IPS-20b (cell line): ENCODE results near the gene CBLB.

ENCODE experiments used
- H3K27ac ChIP-seq: one replicate; pipeline ENCODE4 v1.5.1; 2013; ENCODE audit warnings: low read length
- H3K27me3 ChIP-seq: 2 replicates; pipeline ENCODE4 v1.6.1; 2013; ENCODE audit warnings: mild to moderate bottlenecking, low read length, inconsistent platforms; ENCODE audit not compliant: insufficient read depth
- H3K36me3 ChIP-seq: 2 replicates; pipeline ENCODE4 v1.6.1; 2013; ENCODE audit warnings: low read depth, mild to moderate bottlenecking, inconsistent platforms, low read length, moderate library complexity; ENCODE audit not compliant: insufficient read depth
- H3K4me1 ChIP-seq: 2 replicates; pipeline ENCODE4 v1.6.1; 2013; ENCODE audit warnings: mild to moderate bottlenecking, control low read depth, inconsistent platforms, low read length, moderate library complexity; ENCODE audit not compliant: insufficient read depth
- H3K4me3 ChIP-seq: 2 replicates; pipeline ENCODE4 v1.5.1; 2013; ENCODE audit warnings: mild to moderate bottlenecking, low read length, inconsistent platforms
- H3K9ac ChIP-seq: 2 replicates; pipeline ENCODE4 v1.6.1; 2013; ENCODE audit warnings: low read depth, mild to moderate bottlenecking, inconsistent platforms, low read length, moderate library complexity
- H3K9me3 ChIP-seq: 2 replicates; pipeline ENCODE4 v1.6.1; 2013; ENCODE audit warnings: mild to moderate bottlenecking, low read depth, low read length, inconsistent platforms; ENCODE audit not compliant: insufficient read depth

CBLB gene

GRCh38 chr3:105622169-105622568, 246.6 kb downstream of the CBLB start:
- H3K36me3 ChIP-seq: no peaks in the 10 kb centered on the region

GRCh38 chr3:105620236-105620635, 248.6 kb downstream of the CBLB start:
- H3K36me3 ChIP-seq: no peaks in the 10 kb centered on the region
- H3K9ac ChIP-seq: no peak overlapping the region
- no peaks in the 10 kb centered on the region for H3K27me3 ChIP-seq
- H3K4me3 ChIP-seq: no peak overlapping the region
- H3K9me3 ChIP-seq: no peaks in the 10 kb centered on the region
- no peaks in the 10 kb centered on the region for H3K4me1 ChIP-seq
- no peak overlapping the region for H3K27ac ChIP-seq

More at GRCh38 chr3:105622169-105622568, 246.6 kb downstream of the CBLB start:
- H3K9me3 ChIP-seq: no peaks in the 10 kb centered on the region
- H3K4me1 ChIP-seq: no peaks in the 10 kb centered on the region
- H3K4me3 ChIP-seq: no peak overlapping the region
- no peak overlapping the region for H3K9ac ChIP-seq
- H3K27ac ChIP-seq: no peak overlapping the region
- H3K27me3 ChIP-seq: no peaks in the 10 kb centered on the region

- Histone ChIP-seq H3K9me3 (no peaks in the 10 kb centered on the region), H3K27me3 (no peaks in the 10 kb centered on the region), H3K4me3 (no peak overlapping the region), H3K36me3 (no peaks in the 10 kb centered on the region), H3K9ac (no peak overlapping the region), H3K27ac (no peak overlapping the region), H3K4me1 (no peaks in the 10 kb centered on the region)
These were observed 249.2 kb downstream of the CBLB start for GRCh38 chr3:105619651-105620050.

- no peaks in the 10 kb centered on the region for H3K9me3 ChIP-seq
- no peak overlapping the region for H3K4me3 ChIP-seq
- H3K36me3 ChIP-seq: no peaks in the 10 kb centered on the region
- no peak overlapping the region for H3K27ac ChIP-seq
- no peaks in the 10 kb centered on the region for H3K27me3 ChIP-seq
- H3K9ac ChIP-seq: no peak overlapping the region
- H3K4me1 ChIP-seq: no peaks in the 10 kb centered on the region
These were observed 250.3 kb downstream of the CBLB start for GRCh38 chr3:105618556-105618955.

DNA sequence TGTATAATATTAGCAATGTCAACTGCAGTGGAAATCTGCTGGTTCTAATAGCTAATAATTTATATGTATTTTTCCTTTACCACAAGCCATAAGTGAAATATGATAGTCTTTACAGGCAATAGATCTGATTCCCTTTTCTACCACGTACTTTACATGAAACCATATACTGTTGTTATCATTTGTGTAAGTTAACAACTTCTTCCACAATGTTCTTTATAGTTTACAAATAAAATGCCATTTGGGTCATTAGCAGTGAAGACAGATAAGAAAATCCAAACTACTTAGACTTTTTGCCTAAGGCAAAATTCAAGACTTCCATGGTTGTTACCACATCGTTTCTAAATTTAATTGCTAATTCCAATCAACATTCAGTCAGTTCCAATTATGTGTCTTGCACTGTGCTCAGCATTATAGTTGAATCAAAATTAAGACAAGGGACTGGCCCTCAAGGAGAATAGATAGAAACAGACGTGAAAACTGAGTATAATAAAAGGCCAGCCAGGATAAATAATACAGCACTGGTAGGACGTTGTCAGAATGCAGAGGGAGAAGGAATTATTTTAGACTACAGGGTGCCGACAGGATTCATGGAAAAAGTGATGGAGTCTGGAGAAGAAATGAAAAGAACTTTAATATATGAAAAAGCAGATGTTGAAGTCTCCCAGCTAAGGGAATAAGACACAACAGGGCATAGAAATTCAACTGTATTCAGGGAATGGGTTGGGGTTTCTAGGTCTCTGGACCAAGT, 252.3 kb downstream of the CBLB start:
- H3K27ac ChIP-seq: no peak overlapping the region
- no peaks in the 10 kb centered on the region for H3K36me3 ChIP-seq
- no peak overlapping the region for H3K9ac ChIP-seq
- H3K27me3 ChIP-seq: no peaks in the 10 kb centered on the region
- no peaks in the 10 kb centered on the region for H3K9me3 ChIP-seq
- H3K4me1 ChIP-seq: peaks cover 8% of the 10 kb centered on the region; the same call in 1 of the 2 replicates
- H3K4me3 ChIP-seq: no peak overlapping the region

GRCh38 chr3:105615814-105616213, 253.0 kb downstream of the CBLB start:
- no peaks in the 10 kb centered on the region for H3K9me3 ChIP-seq
- no peak overlapping the region for H3K4me3 ChIP-seq

GRCh38 chr3:105614288-105615030, 254.4 kb downstream of the CBLB start:
- Histone ChIP-seq H3K4me1 (peaks cover 8% of the 10 kb centered on the region; the same call in 1 of the 2 replicates), H3K9ac (no peak overlapping the region)

More at GRCh38 chr3:105615814-105616213, 253.0 kb downstream of the CBLB start:
- Histone ChIP-seq H3K9ac (no peak overlapping the region), H3K27me3 (no peaks in the 10 kb centered on the region), H3K4me1 (peaks cover 8% of the 10 kb centered on the region; the same call in 1 of the 2 replicates), H3K27ac (no peak overlapping the region), H3K36me3 (no peaks in the 10 kb centered on the region)

GRCh38 chr3:105613120-105613519, 255.7 kb downstream of the CBLB start:
- no peaks in the 10 kb centered on the region for H3K9me3 ChIP-seq
- no peak overlapping the region for H3K9ac ChIP-seq
- H3K27ac ChIP-seq: no peak overlapping the region
- peaks cover 8% of the 10 kb centered on the region; the same call in 1 of the 2 replicates for H3K4me1 ChIP-seq
- no peaks in the 10 kb centered on the region for H3K36me3 ChIP-seq
- no peak overlapping the region for H3K4me3 ChIP-seq
- H3K27me3 ChIP-seq: no peaks in the 10 kb centered on the region

More at GRCh38 chr3:105614288-105615030, 254.4 kb downstream of the CBLB start:
- H3K4me3 ChIP-seq: no peak overlapping the region
- H3K27me3 ChIP-seq: no peaks in the 10 kb centered on the region
- H3K36me3 ChIP-seq: no peaks in the 10 kb centered on the region
- no peak overlapping the region for H3K27ac ChIP-seq
- H3K9me3 ChIP-seq: no peaks in the 10 kb centered on the region

GRCh38 chr3:105611304-105612192, 257.3 kb downstream of the CBLB start:
- no peak overlapping the region for H3K27ac ChIP-seq
- H3K4me3 ChIP-seq: no peak overlapping the region
- no peaks in the 10 kb centered on the region for H3K27me3 ChIP-seq
- H3K36me3 ChIP-seq: no peaks in the 10 kb centered on the region
- H3K9ac ChIP-seq: no peak overlapping the region
- no peaks in the 10 kb centered on the region for H3K9me3 ChIP-seq
- peaks cover 8% of the 10 kb centered on the region; the same call in 1 of the 2 replicates for H3K4me1 ChIP-seq

DNA sequence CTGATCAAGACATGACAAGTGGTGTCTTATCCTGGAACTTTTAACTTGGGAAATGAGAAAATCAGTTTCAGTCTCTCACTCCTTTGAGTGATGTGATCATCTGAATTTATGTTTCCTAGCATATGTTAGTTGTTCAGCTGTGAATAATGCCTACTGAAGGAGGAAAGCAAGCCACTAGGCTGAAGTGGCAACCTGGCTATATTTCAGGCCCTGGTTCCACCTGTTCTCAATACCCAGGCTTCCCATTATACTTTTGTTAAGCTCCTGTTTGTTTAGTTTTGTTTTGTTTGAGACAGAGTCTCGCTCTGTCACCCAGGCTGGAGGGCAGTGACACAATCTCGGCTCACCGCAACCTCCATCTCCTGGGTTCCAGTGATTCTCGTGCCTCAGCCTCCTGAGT, 258.3 kb downstream of the CBLB start:
- Histone ChIP-seq H3K9ac (no peak overlapping the region), H3K27ac (no peak overlapping the region), H3K4me1 (peaks cover 8% of the 10 kb centered on the region; the same call in 1 of the 2 replicates), H3K27me3 (no peaks in the 10 kb centered on the region), H3K9me3 (no peaks in the 10 kb centered on the region), H3K36me3 (no peaks in the 10 kb centered on the region), H3K4me3 (no peak overlapping the region)

DNA sequence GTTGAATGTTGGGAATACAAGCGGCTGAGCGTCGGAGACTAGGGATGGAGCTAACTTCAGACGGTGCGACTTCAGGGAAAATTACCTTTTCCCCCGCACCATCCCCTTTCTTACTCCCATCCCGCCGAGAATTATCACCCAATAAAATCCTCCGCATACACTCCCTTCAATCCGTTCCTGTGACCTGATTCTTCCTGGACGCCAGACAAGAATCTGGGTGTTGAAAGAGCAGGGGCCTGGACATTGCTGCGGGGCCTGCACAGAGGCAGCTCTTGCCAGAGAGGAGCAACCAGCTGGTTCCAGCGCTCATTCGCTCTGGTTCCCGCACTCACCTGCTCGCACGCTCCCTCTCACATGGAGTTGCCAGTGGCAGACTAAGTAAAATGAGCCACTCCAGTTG, 260.2 kb downstream of the CBLB start:
- Histone ChIP-seq H3K27me3 (no peaks in the 10 kb centered on the region), H3K27ac (no peak overlapping the region), H3K36me3 (no peaks in the 10 kb centered on the region), H3K9ac (no peak overlapping the region), H3K4me1 (peaks cover 8% of the 10 kb centered on the region; the same call in 1 of the 2 replicates), H3K9me3 (no peaks in the 10 kb centered on the region), H3K4me3 (peak overlapping the region; percentile 51; the same call in 1 of the 2 replicates)
